SK-N-SH (cell line): ENCODE results near the gene TJAP1. TPM values are rescaled to one million over a fixed set of nuclear protein-coding genes. Genes with fewer than 3 reads are reported as not detected.

Experiments used
- CTCF ChIA-PET: fragments of 300-600, 350-600 bp; formaldehyde crosslinking; extraction: SDS; loops from one replicate; lab custom pipeline; 2021; lab: Yijun Ruan, JAX
- POLR2A ChIA-PET: fragments of 350-600 bp; sonication (Branson Sonifier 250); formaldehyde crosslinking; extraction: SDS; loops from one replicate; lab custom pipeline; 2020; ENCODE audit warnings: antibody characterized with exemption, inconsistent platforms; lab: Yijun Ruan, JAX
- DNase-seq: peaks from one replicate; pipeline ENCODE4 v3.0.0; 2012
- H2AFZ ChIP-seq: fragments of 200-600 bp; sonication (generic); 2 replicates; pipeline ENCODE4 v1.8.1; 2016; ENCODE audit warnings: antibody characterized with exemption, mild to moderate bottlenecking, low read depth
- H3F3A ChIP-seq: fragments of 200-600 bp; sonication (generic); replicated peaks from 2 replicates; pipeline ENCODE3; 2016; ENCODE audit warnings: antibody characterized with exemption, mild to moderate bottlenecking; ENCODE audit not compliant: insufficient read depth
- H3K27ac ChIP-seq, 2 experiments: fragments of 200-500 bp in 1 of 2; fragments of 200-600 bp in 1 of 2; sonication (Bioruptor generic) in 1 of 2; sonication (generic), shearing (Covaris generic) in 1 of 2; 2 replicates each; pipeline versions ENCODE4 v1.5.1 to v1.6.1; 2014 to 2016; ENCODE audit warnings: low read depth in 2 of 2, inconsistent platforms in 1 of 2, low read length in 1 of 2, mild to moderate bottlenecking in 1 of 2, mixed read lengths in 1 of 2
- H3K27me3 ChIP-seq: fragments of 200-600 bp; sonication (generic), shearing (Covaris generic); 2 replicates; pipeline ENCODE4 v1.6.1; 2016; ENCODE audit warnings: mixed run types; ENCODE audit not compliant: insufficient read depth
- H3K36me3 ChIP-seq, 2 experiments: fragments of 200-500 bp in 1 of 2; fragments of 200-600 bp in 1 of 2; sonication (Bioruptor generic) in 1 of 2; sonication (generic) in 1 of 2; replicated peaks in 1 of 2; 2 replicates each; pipeline versions ENCODE3 to v1.5.1; 2014 to 2016; ENCODE audit warnings: low read length in 1 of 2, mild to moderate bottlenecking in 1 of 2; ENCODE audit not compliant: insufficient read depth in 2 of 2, control insufficient read depth in 1 of 2
- H3K4me1 ChIP-seq, 2 experiments: fragments of 200-500 bp in 1 of 2; fragments of 200-600 bp in 1 of 2; sonication (Bioruptor generic) in 1 of 2; sonication (generic), shearing (Covaris generic) in 1 of 2; 2 replicates each; pipeline versions ENCODE4 v1.5.1 to v1.6.1; 2014 to 2016; ENCODE audit warnings: low read depth in 1 of 2, low read length in 1 of 2, mixed run types in 1 of 2; ENCODE audit not compliant: insufficient read depth in 2 of 2, control insufficient read depth in 1 of 2
- H3K4me2 ChIP-seq: fragments of 200-600 bp; sonication (generic), shearing (Covaris generic); 2 replicates; pipeline ENCODE4 v1.6.1; 2017; ENCODE audit warnings: mixed run types
- H3K4me3 ChIP-seq, 2 experiments: fragments of 200-500 bp in 1 of 2; fragments of 200-600 bp in 1 of 2; sonication (Bioruptor generic) in 1 of 2; sonication (generic), shearing (Covaris generic) in 1 of 2; 2 replicates each; pipeline versions ENCODE4 v1.5.1 to v1.8.1; 2014 to 2016; ENCODE audit warnings: low read depth in 2 of 2, inconsistent platforms in 1 of 2, low read length in 1 of 2, mild to moderate bottlenecking in 1 of 2, mixed read lengths in 1 of 2, moderate library complexity in 1 of 2
- H3K79me2 ChIP-seq: fragments of 200-600 bp; sonication (generic); 2 replicates; pipeline ENCODE4 v1.8.1; 2017; ENCODE audit warnings: mild to moderate bottlenecking; ENCODE audit not compliant: insufficient read depth
- H3K9ac ChIP-seq: fragments of 200-600 bp; sonication (generic); 2 replicates; pipeline ENCODE4 v1.6.1; 2017; ENCODE audit warnings: mixed run types
- H3K9me2 ChIP-seq: fragments of 200-600 bp; sonication (generic); 2 replicates; pipeline ENCODE4 v1.6.1; 2017; ENCODE audit warnings: mixed run types
- H3K9me3 ChIP-seq: fragments of 200-600 bp; sonication (generic); 2 replicates; pipeline ENCODE4 v1.6.1; 2017; ENCODE audit warnings: mixed run types, mild to moderate bottlenecking, moderate library complexity
- H4K20me1 ChIP-seq: fragments of 200-600 bp; sonication (generic); 2 replicates; pipeline ENCODE4 v1.6.1; 2017; ENCODE audit warnings: mild to moderate bottlenecking, mixed run types; ENCODE audit not compliant: insufficient read depth
- CHD2 ChIP-seq: fragments of 150-350 bp; IDR thresholded peaks from 2 replicates; pipeline ENCODE4 v1.6.1; 2018; ENCODE audit warnings: low read length; ENCODE audit not compliant: partially characterized antibody
- JUND ChIP-seq: IDR thresholded peaks from 2 replicates; pipeline ENCODE4 v1.4.0; 2012
- MXI1 ChIP-seq: IDR thresholded peaks from 2 replicates; pipeline ENCODE4 v1.6.1; 2012; ENCODE audit warnings: mild to moderate bottlenecking, low read depth, low read length, improper control_type of control experiment
- RCOR1 ChIP-seq: fragments of 150-350 bp; IDR thresholded peaks from 2 replicates; pipeline ENCODE4 v1.6.1; 2017; ENCODE audit warnings: antibody characterized with exemption, low read length
- WGBS: methylation state at CpG from one replicate; pipeline ENCODE4 v1.1.6; 2017; ENCODE audit warnings: low lambda C conversion rate; 5-methylcytosine and 5-hydroxymethylcytosine counted together
- polyA plus RNA-seq, 3 experiments: library from polyadenylated mRNA; depleted of rRNA; stranded (reverse); fragments of >200 nt; gene quantifications; 2 replicates each; pipeline ENCODE4 v1.2.3, GENCODE V29; 2012
- TF ChIP-seq, protein P1 (sequence below): IDR thresholded peaks from 2 replicates; pipeline ENCODE4; 2012
- TF ChIP-seq, protein P2 (sequence below): IDR thresholded peaks from 2 replicates; pipeline ENCODE4 v1.4.0; 2012; ENCODE audit warnings: low read depth, borderline replicate concordance

The TJAP1 gene
- polyA plus RNA-seq, 1 of the 3 experiments (the other 2 are of a cell fraction), result 39.5 TPM

DNA sequence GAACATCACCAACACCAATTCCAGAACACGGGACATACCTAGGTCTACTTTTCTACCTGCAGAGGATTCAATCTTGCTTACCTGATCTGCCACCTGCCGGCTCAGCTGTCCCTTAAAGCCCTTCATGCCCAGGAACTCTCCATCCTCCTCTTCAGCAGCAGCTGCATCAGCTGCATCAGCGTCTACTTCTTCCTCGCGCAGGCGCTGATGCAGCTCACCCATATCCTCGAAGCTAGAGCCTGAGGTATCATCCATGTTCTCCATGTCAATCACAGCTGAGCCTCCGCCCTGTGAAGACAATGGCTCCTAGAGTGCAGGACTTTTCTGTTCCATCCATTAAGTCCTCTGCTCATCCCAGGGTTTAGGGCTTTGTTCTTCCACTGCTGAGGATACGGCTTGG lies 38.4 kb downstream of the TJAP1 start:
- no peaks in the 10 kb centered on the region for H3K9me3 ChIP-seq
- peaks cover 13 to 19% of the 10 kb centered on the region in 2 experiments for H3K4me1 ChIP-seq
- no peak overlapping the region for H2AFZ ChIP-seq
- POLR2A ChIA-PET, result interaction anchor here (1.1 to 1.7 kb wide), 2 partner anchors 10 to 39 kb away, joined by 6 to 7 read pairs; partner anchors contain the start of gene TJAP1
- H3K27me3 ChIP-seq, result no peaks in the 10 kb centered on the region
- H3K36me3 ChIP-seq, result peaks cover 47 to 61% of the 10 kb centered on the region in 2 experiments
- CTCF ChIA-PET, result interaction anchor here (0.8 to 3.1 kb wide), 4 partner anchors 8 to 130 kb away, joined by 3 to 21 read pairs (median 8); no protein-coding TSS in a partner anchor
- peaks cover 64% of the 10 kb centered on the region for H3K79me2 ChIP-seq
- WGBS, result 17% methylated on average over 9 of the region's 9 CpGs
- H3K4me2 ChIP-seq, result peak overlapping the region; percentile 82
- no peak for DNase-seq
- H3K9me2 ChIP-seq, result no peaks in the 10 kb centered on the region
- H3K4me3 ChIP-seq, result peak overlapping the region; percentile 86 to 100
- TF ChIP-seq, protein P1, sequence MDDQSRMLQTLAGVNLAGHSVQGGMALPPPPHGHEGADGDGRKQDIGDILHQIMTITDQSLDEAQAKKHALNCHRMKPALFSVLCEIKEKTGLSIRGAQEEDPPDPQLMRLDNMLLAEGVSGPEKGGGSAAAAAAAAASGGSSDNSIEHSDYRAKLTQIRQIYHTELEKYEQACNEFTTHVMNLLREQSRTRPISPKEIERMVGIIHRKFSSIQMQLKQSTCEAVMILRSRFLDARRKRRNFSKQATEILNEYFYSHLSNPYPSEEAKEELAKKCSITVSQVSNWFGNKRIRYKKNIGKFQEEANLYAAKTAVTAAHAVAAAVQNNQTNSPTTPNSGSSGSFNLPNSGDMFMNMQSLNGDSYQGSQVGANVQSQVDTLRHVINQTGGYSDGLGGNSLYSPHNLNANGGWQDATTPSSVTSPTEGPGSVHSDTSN, result peak; percentile 29
- TF ChIP-seq RCOR1 (no peak), CHD2 (no peak), MXI1 (no peak)
- H3K9ac ChIP-seq, result peak overlapping the region; percentile 97
- peaks cover 12% of the 10 kb centered on the region for H3F3A ChIP-seq
- peak overlapping the region; percentile 83 to 88; a peak in 3 of 4 replicates for H3K27ac ChIP-seq
- 0 out of 2 replicates have a peak, but pooled peaks cover 10% of the 10 kb centered on the region for H4K20me1 ChIP-seq

DNA sequence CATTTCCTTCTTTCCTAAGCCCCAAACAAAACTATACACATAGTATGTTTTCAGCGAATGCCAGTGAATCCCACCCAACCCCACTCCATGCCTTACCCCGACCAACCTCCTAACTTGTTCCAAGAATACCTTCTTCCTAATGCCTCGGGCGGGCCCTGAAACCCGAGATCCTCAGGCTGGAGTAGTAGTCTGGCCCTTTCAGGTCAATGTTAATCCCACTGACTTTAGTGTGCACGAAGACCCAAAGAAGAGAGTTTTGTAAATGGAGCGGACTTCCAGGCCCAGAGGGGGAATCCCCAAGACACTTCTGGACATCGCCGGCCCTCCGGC lies 39.0 kb downstream of the TJAP1 start:
- 0 out of 2 replicates have a peak, but pooled peaks cover 10% of the 10 kb centered on the region for H4K20me1 ChIP-seq

More for the DNA sequence above, 39.0 kb downstream of the TJAP1 start:
- ChIA-PET CTCF (interaction anchor here (0.8 to 3.1 kb wide), 4 partner anchors 9 to 130 kb away, joined by 3 to 21 read pairs (median 8); no protein-coding TSS in a partner anchor), POLR2A (interaction anchor here (0.8 to 1.7 kb wide), 6 partner anchors 10 to 731 kb away, joined by 3 to 7 read pairs (median 4); partner anchors contain the start of genes HSP90AB1 and TJAP1)
- Histone ChIP-seq H3K4me3 (peak overlapping the region; percentile 86 to 100), H3K9me3 (no peaks in the 10 kb centered on the region), H3K9ac (peak overlapping the region; percentile 97), H3K36me3 (peaks cover 47 to 61% of the 10 kb centered on the region in 2 experiments), H3F3A (peaks cover 10% of the 10 kb centered on the region), H3K4me2 (peak overlapping the region; percentile 82), H2AFZ (peak overlapping the region; percentile 93), H3K79me2 (peaks cover 64% of the 10 kb centered on the region), H3K27me3 (no peaks in the 10 kb centered on the region), H3K4me1 (peaks cover 13 to 19% of the 10 kb centered on the region in 2 experiments), H3K9me2 (no peaks in the 10 kb centered on the region), H3K27ac (peak overlapping the region; percentile 83 to 88)
- no peak for DNase-seq
- TF ChIP-seq JUND (no peak), CHD2 (no peak)
- TF ChIP-seq, protein P2, sequence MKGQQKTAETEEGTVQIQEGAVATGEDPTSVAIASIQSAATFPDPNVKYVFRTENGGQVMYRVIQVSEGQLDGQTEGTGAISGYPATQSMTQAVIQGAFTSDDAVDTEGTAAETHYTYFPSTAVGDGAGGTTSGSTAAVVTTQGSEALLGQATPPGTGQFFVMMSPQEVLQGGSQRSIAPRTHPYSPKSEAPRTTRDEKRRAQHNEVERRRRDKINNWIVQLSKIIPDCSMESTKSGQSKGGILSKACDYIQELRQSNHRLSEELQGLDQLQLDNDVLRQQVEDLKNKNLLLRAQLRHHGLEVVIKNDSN, result no peak
- WGBS, result 0% methylated on average over 7 of the region's 10 CpGs
